SK-N-SH (cell line): Measurements from ENCODE around the gene ADCY1.

ENCODE experiments used
- SIN3A ChIP-seq: IDR thresholded peaks from 2 replicates; pipeline ENCODE4 v1.6.1; 2012; ENCODE audit warnings: low read depth, mild to moderate bottlenecking, low read length, moderate library complexity, borderline replicate concordance
- TEAD4 ChIP-seq: IDR thresholded peaks from 2 replicates; pipeline ENCODE4 v1.4.0; 2012; ENCODE audit warnings: mild to moderate bottlenecking, borderline replicate concordance; ENCODE audit not compliant: insufficient read depth
- YY1 ChIP-seq: IDR thresholded peaks from 2 replicates; pipeline ENCODE4 v1.4.0; 2012; ENCODE audit warnings: low read depth, mild to moderate bottlenecking
- TF ChIP-seq, protein P1 (sequence below): fragments of 200-600 bp; sonication (generic); IDR thresholded peaks from 2 replicates; pipeline ENCODE4 v1.6.1; 2017; ENCODE audit warnings: antibody characterized with exemption, mild to moderate bottlenecking, moderate library complexity
- TF ChIP-seq, protein P2 (sequence below): fragments of 150-350 bp; IDR thresholded peaks from 2 replicates; pipeline ENCODE4 v1.6.1; 2016; ENCODE audit warnings: mild to moderate bottlenecking, low read depth, low read length
- TF ChIP-seq, protein P3 (sequence below): fragments of 150-350 bp; IDR thresholded peaks from 2 replicates; pipeline ENCODE4 v1.6.1; 2017; ENCODE audit warnings: antibody characterized with exemption, low read length, low read depth, borderline replicate concordance

DNA sequence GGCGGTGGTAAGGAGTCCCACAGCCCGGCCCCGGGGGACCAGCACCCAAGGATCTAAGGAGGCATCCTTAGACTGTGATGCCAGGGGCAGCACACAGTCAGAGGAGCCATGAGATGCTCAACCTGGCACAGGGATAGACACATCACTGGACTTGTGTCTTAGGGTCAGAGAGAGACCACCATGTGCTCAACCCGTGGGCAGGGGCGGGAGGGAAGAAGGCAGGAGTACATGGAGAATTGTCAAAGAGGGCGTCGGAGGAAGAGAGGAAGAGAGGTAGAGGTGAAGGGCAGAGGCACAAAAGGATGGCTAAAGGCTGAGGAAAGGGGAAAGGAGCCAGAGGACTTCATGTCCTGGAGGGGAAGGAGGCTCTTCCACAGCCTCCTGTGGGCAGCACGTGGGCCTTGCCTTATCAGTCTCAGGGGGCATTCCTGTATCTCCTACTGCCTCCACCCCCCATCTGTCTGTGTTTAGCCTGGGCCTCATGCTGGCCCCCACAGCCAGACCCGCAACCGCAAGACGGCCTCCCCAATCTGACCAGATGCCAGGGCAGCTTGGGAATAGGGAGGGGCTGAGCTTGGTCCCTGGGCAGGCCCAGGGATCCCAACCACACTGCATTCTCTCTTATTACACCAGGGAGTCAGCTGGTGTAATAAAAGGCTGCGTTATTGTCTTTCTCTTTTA lies 2.2 kb downstream of the ADCY1 start:
- TF ChIP-seq, protein P1, sequence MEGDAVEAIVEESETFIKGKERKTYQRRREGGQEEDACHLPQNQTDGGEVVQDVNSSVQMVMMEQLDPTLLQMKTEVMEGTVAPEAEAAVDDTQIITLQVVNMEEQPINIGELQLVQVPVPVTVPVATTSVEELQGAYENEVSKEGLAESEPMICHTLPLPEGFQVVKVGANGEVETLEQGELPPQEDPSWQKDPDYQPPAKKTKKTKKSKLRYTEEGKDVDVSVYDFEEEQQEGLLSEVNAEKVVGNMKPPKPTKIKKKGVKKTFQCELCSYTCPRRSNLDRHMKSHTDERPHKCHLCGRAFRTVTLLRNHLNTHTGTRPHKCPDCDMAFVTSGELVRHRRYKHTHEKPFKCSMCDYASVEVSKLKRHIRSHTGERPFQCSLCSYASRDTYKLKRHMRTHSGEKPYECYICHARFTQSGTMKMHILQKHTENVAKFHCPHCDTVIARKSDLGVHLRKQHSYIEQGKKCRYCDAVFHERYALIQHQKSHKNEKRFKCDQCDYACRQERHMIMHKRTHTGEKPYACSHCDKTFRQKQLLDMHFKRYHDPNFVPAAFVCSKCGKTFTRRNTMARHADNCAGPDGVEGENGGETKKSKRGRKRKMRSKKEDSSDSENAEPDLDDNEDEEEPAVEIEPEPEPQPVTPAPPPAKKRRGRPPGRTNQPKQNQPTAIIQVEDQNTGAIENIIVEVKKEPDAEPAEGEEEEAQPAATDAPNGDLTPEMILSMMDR = no peak
- TF ChIP-seq, protein P2, sequence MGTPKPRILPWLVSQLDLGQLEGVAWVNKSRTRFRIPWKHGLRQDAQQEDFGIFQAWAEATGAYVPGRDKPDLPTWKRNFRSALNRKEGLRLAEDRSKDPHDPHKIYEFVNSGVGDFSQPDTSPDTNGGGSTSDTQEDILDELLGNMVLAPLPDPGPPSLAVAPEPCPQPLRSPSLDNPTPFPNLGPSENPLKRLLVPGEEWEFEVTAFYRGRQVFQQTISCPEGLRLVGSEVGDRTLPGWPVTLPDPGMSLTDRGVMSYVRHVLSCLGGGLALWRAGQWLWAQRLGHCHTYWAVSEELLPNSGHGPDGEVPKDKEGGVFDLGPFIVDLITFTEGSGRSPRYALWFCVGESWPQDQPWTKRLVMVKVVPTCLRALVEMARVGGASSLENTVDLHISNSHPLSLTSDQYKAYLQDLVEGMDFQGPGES = no peak
- TF ChIP-seq TEAD4 (no peak), YY1 (no peak), SIN3A (no peak)
- TF ChIP-seq, protein P3, sequence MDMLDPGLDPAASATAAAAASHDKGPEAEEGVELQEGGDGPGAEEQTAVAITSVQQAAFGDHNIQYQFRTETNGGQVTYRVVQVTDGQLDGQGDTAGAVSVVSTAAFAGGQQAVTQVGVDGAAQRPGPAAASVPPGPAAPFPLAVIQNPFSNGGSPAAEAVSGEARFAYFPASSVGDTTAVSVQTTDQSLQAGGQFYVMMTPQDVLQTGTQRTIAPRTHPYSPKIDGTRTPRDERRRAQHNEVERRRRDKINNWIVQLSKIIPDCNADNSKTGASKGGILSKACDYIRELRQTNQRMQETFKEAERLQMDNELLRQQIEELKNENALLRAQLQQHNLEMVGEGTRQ = no peak
